HepG2 (cell line): ENCODE data around the gene TTPAL. TPM values are rescaled to one million over a fixed set of nuclear protein-coding genes. Genes with fewer than 3 reads are reported as not detected.

Experiments used
- ASH2L ChIP-seq: fragments of 300-600, 200-600 bp; sonication (generic); IDR thresholded peaks from 2 replicates; pipeline ENCODE4 v1.7.0; 2017; ENCODE audit warnings: low read depth, mild to moderate bottlenecking, moderate library complexity, mixed read lengths, low read length; ENCODE audit not compliant: insufficient read length
- BHLHE40 ChIP-seq: IDR thresholded peaks from 2 replicates; pipeline ENCODE4 v1.6.1; 2011; ENCODE audit warnings: low read length, improper control_type of control experiment
- CHD4 ChIP-seq: fragments of 200-600 bp; sonication (generic); IDR thresholded peaks from 2 replicates; pipeline ENCODE4 v1.7.0; 2017; ENCODE audit warnings: mild to moderate bottlenecking, low read length, borderline replicate concordance
- KDM3A ChIP-seq: IDR thresholded peaks from 2 replicates; pipeline ENCODE4 v1.6.1; 2018; ENCODE audit warnings: low read depth, missing compliant biosample characterization
- MXI1 ChIP-seq: IDR thresholded peaks from 3 replicates; pipeline ENCODE4 v1.6.1; 2012; ENCODE audit warnings: low read depth, low read length, inconsistent platforms, borderline replicate concordance
- MYPOP ChIP-seq: sonication (generic); formaldehyde crosslinking; IDR thresholded peaks from 2 replicates; pipeline ENCODE4 v1.8.1; 2023; ENCODE audit warnings: mild to moderate bottlenecking, moderate library complexity, missing genetic modification reagents
- NFATC3 ChIP-seq: sonication (generic); formaldehyde crosslinking; IDR thresholded peaks from 2 replicates; pipeline ENCODE4 v1.5.1; 2020; ENCODE audit warnings: mild to moderate bottlenecking, missing genetic modification reagents
- NFIC ChIP-seq: IDR thresholded peaks from 2 replicates; pipeline ENCODE4 v1.6.1; 2012; ENCODE audit warnings: mild to moderate bottlenecking, low read length, inconsistent platforms
- PAX8 ChIP-seq: sonication (generic); formaldehyde crosslinking; IDR thresholded peaks from 2 replicates; pipeline ENCODE4 v1.8.0; 2022; ENCODE audit warnings: mild to moderate bottlenecking, missing genetic modification reagents, borderline replicate concordance
- PREB ChIP-seq: sonication (generic); formaldehyde crosslinking; IDR thresholded peaks from 2 replicates; pipeline ENCODE4 v1.4.0; 2020; ENCODE audit warnings: missing genetic modification reagents
- SALL1 ChIP-seq: sonication (generic); formaldehyde crosslinking; IDR thresholded peaks from 2 replicates; pipeline ENCODE4 v1.8.0; 2022; ENCODE audit warnings: mild to moderate bottlenecking, missing genetic modification reagents
- SNAI1 ChIP-seq: sonication (generic); formaldehyde crosslinking; IDR thresholded peaks from 2 replicates; pipeline ENCODE4 v1.5.0; 2020; ENCODE audit warnings: mild to moderate bottlenecking, missing genetic modification reagents, borderline replicate concordance
- SP5 ChIP-seq: IDR thresholded peaks from 2 replicates; pipeline ENCODE4 v1.6.1; 2016; ENCODE audit warnings: low read depth, borderline replicate concordance
- TOE1 ChIP-seq: sonication (generic); formaldehyde crosslinking; IDR thresholded peaks from 2 replicates; pipeline ENCODE4 v1.4.0; 2020; ENCODE audit warnings: mild to moderate bottlenecking, missing genetic modification reagents
- TOPORS ChIP-seq: sonication (generic); formaldehyde crosslinking; IDR thresholded peaks from 2 replicates; pipeline ENCODE4 v1.8.0; 2023; ENCODE audit warnings: mild to moderate bottlenecking, missing genetic modification reagents
- ZKSCAN1 ChIP-seq: fragments of 150-350 bp; IDR thresholded peaks from 2 replicates; pipeline ENCODE4 v1.6.1; 2014; ENCODE audit warnings: low read length
- ZMYM4 ChIP-seq: sonication (generic); formaldehyde crosslinking; IDR thresholded peaks from 2 replicates; pipeline ENCODE4 v1.8.1; 2023; ENCODE audit warnings: mild to moderate bottlenecking, missing genetic modification reagents
- ZNF138 ChIP-seq: sonication (generic); formaldehyde crosslinking; IDR thresholded peaks from 2 replicates; pipeline ENCODE4 v1.5.0; 2020; ENCODE audit warnings: mild to moderate bottlenecking, low read depth, missing genetic modification reagents
- ZNF20 ChIP-seq: sonication (generic); formaldehyde crosslinking; IDR thresholded peaks from 2 replicates; pipeline ENCODE4 v1.4.0; 2020; ENCODE audit warnings: mild to moderate bottlenecking, moderate library complexity, missing genetic modification reagents
- ZNF225 ChIP-seq: sonication (generic); formaldehyde crosslinking; IDR thresholded peaks from 2 replicates; pipeline ENCODE4 v1.4.0; 2020; ENCODE audit warnings: mild to moderate bottlenecking, missing genetic modification reagents
- ZNF503 ChIP-seq: sonication (generic); formaldehyde crosslinking; IDR thresholded peaks from 2 replicates; pipeline ENCODE4 v1.4.0; 2020; ENCODE audit warnings: missing genetic modification reagents
- ZNF616 ChIP-seq: sonication (generic); formaldehyde crosslinking; IDR thresholded peaks from 2 replicates; pipeline ENCODE4 v1.5.0; 2020; ENCODE audit warnings: low read depth, mild to moderate bottlenecking, missing genetic modification reagents
- ZNF879 ChIP-seq: sonication (generic); formaldehyde crosslinking; IDR thresholded peaks from 2 replicates; pipeline ENCODE4 v1.8.1; 2023; ENCODE audit warnings: missing genetic modification reagents
- ZSCAN25 ChIP-seq: sonication (generic); formaldehyde crosslinking; IDR thresholded peaks from 2 replicates; pipeline ENCODE4 v1.8.0; 2022; ENCODE audit warnings: mild to moderate bottlenecking, missing genetic modification reagents
- polyA plus RNA-seq, 8 experiments: library from polyadenylated mRNA; depleted of rRNA in 3 of 8; stranded (reverse) in 7 of 8; unstranded in 1 of 8; fragments of >200 nt; fragmentation: Illumina TruSeq in 4 of 8; extraction: Trizol in 4 of 8; gene quantifications; 2 replicates each; pipeline versions ENCODE4 v1.2.1 to v1.2.3, GENCODE V29; 2011 to 2016; ENCODE audit warnings: low read depth in 4 of 8, missing spikeins in 1 of 8, mixed read lengths in 1 of 8; ENCODE audit not compliant: insufficient read depth in 1 of 8
- total RNA-seq, 5 experiments: library from RNA; depleted of rRNA; stranded (reverse); fragments of >200 nt; fragmentation: Illumina TruSeq; extraction: Trizol; gene quantifications; 2 replicates each; pipeline ENCODE4 v1.2.3, GENCODE V29; 2016; ENCODE audit warnings: low read depth in 1 of 5
- TF ChIP-seq, protein P1 (sequence below): sonication (generic); formaldehyde crosslinking; conservative IDR thresholded peaks from 2 replicates; pipeline ENCODE4 v1.8.1; 2023; ENCODE audit warnings: missing genetic modification reagents
- TF ChIP-seq, protein P2 (sequence below): IDR thresholded peaks from 2 replicates; pipeline ENCODE4 v1.6.1; 2016; ENCODE audit warnings: missing biosample characterization, missing genetic modification reagents, low read depth

Gene TTPAL
- total and polyA plus RNA-seq, 2 of the 13 experiments (the other 11 are each of a cell fraction or from before 2014, with no cell fraction given), result 4.3 to 18.8 TPM

DNA sequence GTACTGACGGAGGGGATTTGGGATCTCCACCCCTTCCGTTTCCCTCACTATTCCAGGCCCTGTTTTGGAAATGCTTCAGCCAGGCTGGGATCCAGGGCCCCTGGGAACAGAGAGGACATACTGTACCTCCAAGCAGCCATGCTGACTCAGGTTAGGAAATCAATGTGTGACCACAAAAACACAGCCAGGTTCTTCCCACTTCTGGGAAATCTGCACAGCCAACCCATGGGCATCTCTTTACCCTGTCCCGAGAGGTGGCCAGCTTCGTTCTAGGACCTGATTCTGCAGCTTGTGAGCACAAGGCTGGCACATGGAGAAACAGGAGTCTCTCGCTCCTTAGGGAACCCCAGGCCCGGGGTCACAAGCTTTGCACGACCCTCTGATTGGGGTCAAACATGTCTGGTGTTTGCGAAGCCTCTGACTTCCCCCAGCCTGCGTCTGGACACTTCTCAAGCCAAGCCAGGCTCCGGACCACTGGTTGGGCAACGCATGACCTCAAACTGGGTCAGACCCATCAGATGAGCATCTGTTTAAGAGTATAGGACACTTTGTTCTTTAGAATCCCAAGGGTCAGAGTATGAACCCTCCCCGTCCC, 8.3 kb upstream of the TTPAL start (continued):
- peak; percentile 46; the same call in 1 of the 2 replicates for TF ChIP-seq SALL1
- TF ChIP-seq MYPOP, result no peak
- no peak for TF ChIP-seq ZNF20
- TF ChIP-seq BHLHE40, result no peak
- TF ChIP-seq ZNF879 (CRISPR knock-in tag), result no peak
- TF ChIP-seq MXI1, result no peak
- no peak for TF ChIP-seq ZNF225 (CRISPR knock-in tag)
- TF ChIP-seq KDM3A (CRISPR knock-in tag), result no peak
- TF ChIP-seq NFIC, result no peak
- TF ChIP-seq ZKSCAN1, result no peak
- no peak for TF ChIP-seq TOE1 (CRISPR knock-in tag)
- no peak for TF ChIP-seq NFATC3 (CRISPR knock-in tag)
- TF ChIP-seq ZMYM4 (CRISPR knock-in tag), result peak; percentile 35; the same call in 1 of the 2 replicates
- no peak for TF ChIP-seq SP5 (CRISPR knock-in tag)
- no peak for TF ChIP-seq PAX8 (CRISPR knock-in tag)
- no peak for TF ChIP-seq PREB (CRISPR knock-in tag)
- TF ChIP-seq ZNF503 (CRISPR knock-in tag), result no peak
- no peak for TF ChIP-seq ASH2L
- TF ChIP-seq, protein P1, sequence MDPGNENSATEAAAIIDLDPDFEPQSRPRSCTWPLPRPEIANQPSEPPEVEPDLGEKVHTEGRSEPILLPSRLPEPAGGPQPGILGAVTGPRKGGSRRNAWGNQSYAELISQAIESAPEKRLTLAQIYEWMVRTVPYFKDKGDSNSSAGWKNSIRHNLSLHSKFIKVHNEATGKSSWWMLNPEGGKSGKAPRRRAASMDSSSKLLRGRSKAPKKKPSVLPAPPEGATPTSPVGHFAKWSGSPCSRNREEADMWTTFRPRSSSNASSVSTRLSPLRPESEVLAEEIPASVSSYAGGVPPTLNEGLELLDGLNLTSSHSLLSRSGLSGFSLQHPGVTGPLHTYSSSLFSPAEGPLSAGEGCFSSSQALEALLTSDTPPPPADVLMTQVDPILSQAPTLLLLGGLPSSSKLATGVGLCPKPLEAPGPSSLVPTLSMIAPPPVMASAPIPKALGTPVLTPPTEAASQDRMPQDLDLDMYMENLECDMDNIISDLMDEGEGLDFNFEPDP, result no peak
- no peak for TF ChIP-seq SNAI1 (CRISPR knock-in tag)
- TF ChIP-seq CHD4, result no peak
- no peak for TF ChIP-seq TOPORS (CRISPR knock-in tag)
- TF ChIP-seq ZNF616 (CRISPR knock-in tag), result no peak
- TF ChIP-seq ZNF138 (CRISPR knock-in tag), result no peak
- TF ChIP-seq, protein P2, sequence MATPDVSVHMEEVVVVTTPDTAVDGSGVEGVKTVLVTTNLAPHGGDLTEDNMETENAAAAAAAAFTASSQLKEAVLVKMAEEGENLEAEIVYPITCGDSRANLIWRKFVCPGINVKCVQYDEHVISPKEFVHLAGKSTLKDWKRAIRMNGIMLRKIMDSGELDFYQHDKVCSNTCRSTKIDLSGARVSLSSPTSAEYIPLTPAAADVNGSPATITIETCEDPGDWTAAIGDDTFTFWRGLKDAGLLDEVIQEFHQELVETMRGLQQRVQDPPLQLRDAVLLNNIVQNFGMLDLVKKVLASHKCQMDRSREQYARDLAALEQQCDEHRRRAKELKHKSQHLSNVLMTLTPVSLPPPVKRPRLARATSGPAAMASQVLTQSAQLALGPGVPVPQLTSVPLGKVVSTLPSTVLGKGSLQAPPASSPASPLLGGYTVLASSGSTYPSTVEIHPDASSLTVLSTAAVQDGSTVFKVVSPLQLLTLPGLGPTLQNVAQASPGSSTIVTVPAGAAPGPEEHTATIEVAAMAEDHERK (CRISPR knock-in tag), result no peak
- no peak for TF ChIP-seq ZSCAN25 (CRISPR knock-in tag)
